ENCODE measurements around the gene CYP2W1.

CYP2W1 gene

GRCh38 chr7:966291-967069, 16.5 kb upstream of the CYP2W1 start:
- no peak for DNase-seq

GRCh38 chr7:967361-968082, 15.5 kb upstream of the CYP2W1 start:
- no peak for DNase-seq

GRCh38 chr7:968205-969105, 14.5 kb upstream of the CYP2W1 start:
- no peak for DNase-seq

GRCh38 chr7:969403-969802, 13.6 kb upstream of the CYP2W1 start:
- no peak for DNase-seq

- DNase-seq = no peak
Observed at GRCh38 chr7:970744-971143, 12.2 kb upstream of the CYP2W1 start.

- DNase-seq = no peak
Observed at GRCh38 chr7:972110-972509, 10.9 kb upstream of the CYP2W1 start.

- DNase-seq = no peak
Observed at GRCh38 chr7:972676-973309, 10.2 kb upstream of the CYP2W1 start.

DNA sequence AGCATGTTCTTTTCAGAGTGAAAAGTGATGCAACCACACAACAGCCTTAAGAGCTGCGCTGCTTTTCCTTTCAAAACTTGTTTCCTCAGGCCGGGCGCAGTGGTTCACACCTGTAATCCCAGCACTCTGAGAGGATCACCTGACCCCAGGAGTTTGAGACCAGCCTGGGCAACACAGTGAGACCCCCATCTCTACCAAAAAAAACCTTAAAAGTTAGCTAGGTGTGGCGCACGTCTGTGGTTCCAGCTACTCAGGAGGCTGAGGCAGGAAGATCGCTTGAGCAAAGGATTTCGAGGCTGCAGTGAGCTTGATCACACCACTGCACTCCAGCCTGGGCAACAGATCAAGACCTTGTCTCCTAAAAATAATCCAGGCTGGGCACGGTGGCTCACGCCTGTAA, 9.7 kb upstream of the CYP2W1 start:
- no peak for DNase-seq

DNA sequence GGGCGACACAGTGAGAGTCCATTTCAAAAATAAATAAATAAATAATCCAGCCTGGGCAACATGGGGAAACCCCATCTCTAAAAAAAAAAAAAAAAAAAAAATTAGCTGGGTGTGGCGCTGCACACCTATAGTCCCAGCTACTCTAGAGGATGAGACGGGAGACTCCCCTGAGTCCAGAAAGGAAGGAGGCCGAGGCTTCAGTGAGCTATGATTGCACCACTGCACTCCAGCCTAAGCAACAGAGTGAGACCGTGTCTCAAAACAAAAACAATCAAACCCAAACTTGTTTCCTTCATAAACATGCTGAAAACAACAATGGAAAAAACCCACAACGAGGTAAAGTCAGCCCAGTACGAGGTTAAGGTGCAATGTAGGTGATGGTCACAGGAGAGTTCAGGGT, 8.8 kb upstream of the CYP2W1 start:
- DNase-seq = no peak

DNA sequence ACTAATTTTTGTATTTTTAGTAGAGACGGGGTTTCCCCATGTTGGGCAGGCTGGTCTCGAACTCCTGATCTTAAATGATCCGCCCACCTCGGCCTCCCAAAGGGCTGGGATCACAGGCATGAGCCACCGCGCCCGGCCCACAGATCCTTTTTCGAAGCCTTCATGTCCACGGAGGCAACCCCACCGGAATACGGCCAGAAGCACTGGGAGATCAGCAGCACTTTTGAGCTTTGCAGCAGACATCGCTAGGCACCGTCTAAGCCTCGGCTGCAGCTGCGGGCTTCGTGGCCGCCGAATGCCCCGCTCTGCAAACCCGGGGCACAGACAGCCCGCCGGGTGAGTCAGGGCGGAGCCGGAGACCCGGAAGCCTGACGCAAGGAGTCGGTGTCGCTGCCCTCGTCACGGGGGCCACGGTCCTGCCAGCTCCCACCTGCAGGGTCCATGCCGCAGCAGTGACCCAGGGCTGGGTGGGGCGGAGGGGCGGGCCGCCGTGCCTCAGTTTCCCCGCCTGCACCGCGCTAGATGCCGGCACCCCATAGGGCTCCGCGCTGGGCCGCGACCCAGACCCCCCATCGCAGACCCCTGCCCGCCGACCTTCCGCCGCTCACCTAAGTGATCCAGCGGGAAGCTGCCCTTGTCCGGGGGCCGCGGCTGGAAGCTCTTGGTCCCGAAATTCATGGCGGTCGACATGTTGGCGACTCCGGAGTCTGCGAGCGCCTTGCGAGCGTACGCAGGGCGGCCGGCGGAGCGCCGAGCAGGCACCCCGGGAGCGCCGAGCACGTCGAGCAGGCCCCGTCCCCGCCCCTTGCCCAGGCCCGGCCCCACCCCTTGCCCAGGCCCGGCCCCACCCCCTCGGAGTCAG, 7.9 kb upstream of the CYP2W1 start, which contains the start of gene COX19:
Gene COX19, minus strand, starts transcription at position 730 of the 862 bp plus-strand sequence. Its CDS starts 40 bp downstream, at position 690.
- peak; percentile 89 for DNase-seq

- no peak for DNase-seq
Observed at GRCh38 chr7:975702-976473, 7.1 kb upstream of the CYP2W1 start.

DNA sequence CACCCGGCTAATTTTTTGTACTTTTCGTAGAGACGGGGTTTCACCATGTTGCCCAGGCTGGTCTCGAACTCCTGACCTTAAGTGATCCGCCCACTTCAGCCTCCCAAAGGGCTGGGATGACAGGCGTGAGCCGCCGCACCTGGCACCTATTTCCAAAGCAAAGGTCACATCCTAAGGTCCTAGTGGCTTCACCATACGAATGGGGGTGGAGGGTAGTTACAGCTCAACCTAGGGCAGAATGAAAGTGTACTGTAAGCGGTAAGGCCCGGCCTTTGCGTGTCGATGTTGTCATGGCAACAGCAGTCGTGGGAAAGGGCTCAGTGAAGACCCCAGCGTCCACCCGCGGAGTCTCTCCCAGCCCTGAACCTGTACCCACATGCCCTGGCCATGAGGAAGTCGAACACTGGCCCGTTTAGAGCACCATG, 6.1 kb upstream of the CYP2W1 start:
- no peak for DNase-seq

DNA sequence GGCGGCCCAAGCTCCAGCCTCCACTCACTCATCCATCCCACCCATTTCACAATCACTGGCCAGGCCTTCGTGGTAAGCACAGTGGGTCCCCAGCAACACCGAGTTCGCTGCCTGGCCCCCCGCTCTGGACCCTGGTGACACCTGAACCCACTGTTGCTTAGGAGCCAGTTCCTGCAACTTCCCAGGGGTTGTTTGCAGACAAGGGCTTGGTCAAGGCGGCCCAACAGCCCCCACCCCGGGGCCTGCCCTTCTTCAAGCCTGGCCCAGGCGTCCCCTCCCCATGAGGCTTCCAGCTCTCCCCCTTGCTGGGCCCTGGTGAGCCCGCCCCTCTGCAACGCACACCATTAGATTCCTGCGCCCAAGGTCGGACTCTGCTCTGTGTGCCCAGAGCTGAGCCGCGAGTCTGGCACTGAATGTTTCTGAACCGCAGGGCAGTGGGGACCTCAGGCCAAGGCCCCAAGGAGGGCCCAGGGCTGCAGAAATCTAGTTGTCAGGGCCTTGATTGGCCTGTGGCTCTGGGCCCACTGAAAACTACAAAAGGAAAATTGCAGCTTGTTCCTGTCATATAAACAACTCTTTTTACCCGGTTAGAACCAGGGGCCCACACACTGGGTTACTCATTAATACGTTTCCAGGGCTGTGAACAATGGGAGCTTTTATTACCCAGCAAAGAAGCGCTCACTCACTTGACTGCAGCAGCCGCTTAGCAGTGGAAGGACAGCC, 5.5 kb upstream of the CYP2W1 start:
- no peak for DNase-seq

DNA sequence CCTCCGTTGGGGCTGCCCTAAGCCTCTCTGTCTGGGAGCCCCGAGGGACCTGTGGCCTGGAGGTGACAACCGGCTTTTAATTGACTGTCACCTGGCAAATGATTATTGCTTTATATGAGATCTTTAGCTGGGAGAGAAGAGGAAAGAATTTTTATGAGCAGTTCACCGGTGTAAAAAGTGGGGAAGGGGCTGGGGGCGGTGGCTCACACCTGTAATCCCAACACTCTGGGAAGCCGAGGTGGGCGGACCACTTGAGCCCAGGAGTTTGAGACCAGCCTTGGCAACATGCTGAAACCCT, 5.0 kb upstream of the CYP2W1 start:
- DNase-seq = no peak

DNA sequence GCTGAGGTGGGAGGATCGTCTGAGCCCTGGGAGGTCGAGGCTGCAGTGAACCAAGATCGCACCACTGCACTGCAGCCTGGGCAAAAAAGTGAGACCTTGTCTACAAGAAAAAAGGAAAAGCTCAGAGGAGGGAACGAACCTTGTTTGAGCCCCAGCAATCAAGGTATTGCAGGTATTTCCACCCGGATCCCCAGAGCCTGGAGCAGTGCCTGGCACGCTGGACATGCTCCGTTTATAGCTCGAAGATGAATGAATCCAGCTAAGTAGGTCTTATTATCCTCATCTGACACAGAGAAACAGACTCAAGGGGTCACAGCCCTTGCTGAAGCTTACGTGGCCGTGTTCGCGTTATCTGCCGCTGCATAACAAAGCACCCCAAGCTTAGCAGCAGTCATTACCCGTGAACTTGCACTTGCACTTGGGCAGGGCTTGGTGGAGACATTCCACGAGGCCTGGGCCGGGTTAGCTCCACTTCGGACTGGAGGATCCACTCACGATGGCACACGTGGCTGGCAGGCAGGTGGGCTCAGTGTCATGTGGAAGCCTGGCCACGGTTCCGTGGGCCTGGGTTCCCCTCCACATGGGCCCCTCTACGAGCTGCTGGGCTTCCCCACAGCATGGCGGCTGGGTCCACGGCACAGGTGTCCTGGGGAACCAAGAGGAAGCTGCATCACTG, 4.4 kb upstream of the CYP2W1 start:
- DNase-seq = no peak

DNA sequence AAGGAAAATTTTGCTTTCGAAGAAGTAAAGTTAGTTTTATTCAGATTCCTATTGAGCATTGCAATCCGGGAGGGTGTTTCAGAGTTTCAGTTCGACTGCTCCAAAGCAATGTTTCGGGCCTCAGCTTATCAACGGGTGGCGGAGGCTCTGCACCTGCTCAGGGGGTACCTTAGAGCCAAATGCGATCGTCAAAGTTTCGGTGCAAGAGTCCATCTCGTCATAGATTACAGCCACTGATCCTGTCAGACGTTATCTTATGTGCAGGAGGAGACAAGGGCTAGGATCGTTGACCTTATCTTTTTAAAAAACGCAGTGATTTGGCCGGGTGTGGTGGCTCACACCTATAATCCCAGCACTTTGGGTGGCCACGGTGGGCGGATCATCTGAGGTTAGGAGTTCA, 3.8 kb upstream of the CYP2W1 start:
- no peak for DNase-seq

- no peak for DNase-seq
Observed at GRCh38 chr7:979886-980571, 3.0 kb upstream of the CYP2W1 start.

GRCh38 chr7:981793-982510, 1.0 kb upstream of the CYP2W1 start:
- DNase-seq = no peak
